ENCODE results near the gene CEACAM20. TPM values are rescaled to one million over a fixed set of nuclear protein-coding genes. Genes with fewer than 3 reads are reported as not detected.

The CEACAM20 gene
- total RNA-seq (2013), result not detected
- polyA plus RNA-seq, result not detected
- not detected in 2 replicates for polyA minus RNA-seq
- total RNA-seq, result 0 to 0.90 (median 0) reads per million in 11 experiments

DNA sequence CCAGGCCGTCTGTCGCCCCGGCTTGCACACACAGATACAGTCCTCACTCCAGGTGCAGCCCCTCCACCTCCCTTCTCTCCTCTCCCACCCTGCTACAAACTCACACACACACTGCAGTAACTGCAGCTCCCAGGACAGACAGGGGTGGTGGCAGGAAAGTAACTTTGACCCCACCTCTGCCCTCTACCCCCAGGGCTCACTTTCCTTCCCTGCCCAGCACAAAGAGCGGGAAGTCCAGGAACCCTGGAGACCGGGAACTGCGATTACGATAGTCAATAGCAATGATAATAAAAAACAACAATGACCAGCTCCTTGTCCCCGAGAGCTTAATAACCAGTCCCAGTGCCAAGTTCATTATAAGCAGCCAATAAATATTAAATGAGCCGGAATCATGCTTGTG is at the start of gene CEACAM20:
CEACAM20 (minus strand) TSS at position 140 of the 400 bp plus-strand sequence. CDS start 166 bp downstream, outside the sequence.
- intact Hi-C loops (cut with micrococcal nuclease), result no loop called here
- Mint-ChIP-seq H3K4me1 (peaks cover 5% of the 10 kb centered on the region), H3K27me3 (ENCODE audit: low read depth in 3 of 3) (peaks cover 9 to 16% (median 9%) of the 10 kb centered on the region in 3 donors), H3K4me3 (no peak within 1 kb of the TSS), H3K9me3 (peaks cover 0 to 12% (median 4%) of the 10 kb centered on the region in 7 donors), H3K27ac (no peak within 1 kb of the TSS), H3K36me3 (no peaks in the 10 kb centered on the region)
- Histone ChIP-seq H4K20me1 (ENCODE audit: insufficient read depth, low read length) (no peaks in the 10 kb centered on the region), H3K27me3 (ENCODE audit: control insufficient read depth in 2 of 2, insufficient read depth in 2 of 2, low read length in 2 of 2) (no peaks in the 10 kb centered on the region), H3K4me3 (replicated peaks in 1 of 3; ENCODE audit: low read depth in 2 of 3, low read length in 3 of 3) (no peak within 1 kb of the TSS), H3K4me1 (ENCODE audit: control insufficient read depth in 1 of 2, insufficient read depth in 2 of 2, low read length in 2 of 2) (no peaks in the 10 kb centered on the region), H3K36me3 (replicated peaks in 1 of 2; ENCODE audit: control insufficient read depth in 1 of 2, insufficient read depth in 2 of 2, low read length in 2 of 2) (no peaks in the 10 kb centered on the region), H3K9ac (ENCODE audit: insufficient read depth, low read length, poor library complexity, severe bottlenecking) (no peak within 1 kb of the TSS), H3K27ac (ENCODE audit: low read depth in 1 of 2, low read length in 2 of 2) (no peak within 1 kb of the TSS), H3K79me2 (ENCODE audit: insufficient read depth, low read length) (no peaks in the 10 kb centered on the region), H3K9me3 (replicated peaks in 1 of 2; ENCODE audit: control insufficient read depth in 1 of 2, insufficient read depth in 1 of 2, low read length in 2 of 2) (no peaks in the 10 kb centered on the region), H2AFZ (ENCODE audit: insufficient read depth, low read depth, low read length, poor library complexity, severe bottlenecking) (no peak within 1 kb of the TSS), H3K4me2 (replicated peaks; ENCODE audit: extremely low read depth, low read length, poor library complexity, severe bottlenecking) (no peak within 1 kb of the TSS)
- WGBS (ENCODE audit: insufficient coverage), result 98% methylated on average over 8 of the region's 9 CpGs
- no peak for DNase-seq
- TF ChIP-seq, protein P1, sequence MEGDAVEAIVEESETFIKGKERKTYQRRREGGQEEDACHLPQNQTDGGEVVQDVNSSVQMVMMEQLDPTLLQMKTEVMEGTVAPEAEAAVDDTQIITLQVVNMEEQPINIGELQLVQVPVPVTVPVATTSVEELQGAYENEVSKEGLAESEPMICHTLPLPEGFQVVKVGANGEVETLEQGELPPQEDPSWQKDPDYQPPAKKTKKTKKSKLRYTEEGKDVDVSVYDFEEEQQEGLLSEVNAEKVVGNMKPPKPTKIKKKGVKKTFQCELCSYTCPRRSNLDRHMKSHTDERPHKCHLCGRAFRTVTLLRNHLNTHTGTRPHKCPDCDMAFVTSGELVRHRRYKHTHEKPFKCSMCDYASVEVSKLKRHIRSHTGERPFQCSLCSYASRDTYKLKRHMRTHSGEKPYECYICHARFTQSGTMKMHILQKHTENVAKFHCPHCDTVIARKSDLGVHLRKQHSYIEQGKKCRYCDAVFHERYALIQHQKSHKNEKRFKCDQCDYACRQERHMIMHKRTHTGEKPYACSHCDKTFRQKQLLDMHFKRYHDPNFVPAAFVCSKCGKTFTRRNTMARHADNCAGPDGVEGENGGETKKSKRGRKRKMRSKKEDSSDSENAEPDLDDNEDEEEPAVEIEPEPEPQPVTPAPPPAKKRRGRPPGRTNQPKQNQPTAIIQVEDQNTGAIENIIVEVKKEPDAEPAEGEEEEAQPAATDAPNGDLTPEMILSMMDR (IDR thresholded peaks at IDR 0.05), result no peak

DNA sequence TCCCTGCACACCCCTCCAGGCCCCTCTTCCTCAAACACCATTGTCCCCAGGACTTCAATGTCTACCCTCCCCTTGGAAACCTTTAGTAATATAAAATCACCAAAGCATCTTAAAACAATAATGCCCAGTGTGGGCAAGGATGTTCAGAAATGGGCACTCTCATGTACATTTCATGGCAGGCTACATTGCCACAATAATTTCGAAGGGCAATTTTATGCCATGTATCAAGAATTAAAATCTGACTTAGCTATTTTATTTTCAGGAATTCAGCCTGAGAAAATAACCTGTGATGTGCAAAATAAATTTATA is 48.0 kb upstream of the CEACAM20 start:
- no peak for DNase-seq
- Histone ChIP-seq H2AFZ (ENCODE audit: insufficient read depth, low read depth, low read length, poor library complexity, severe bottlenecking) (no peak overlapping the region), H3K27me3 (ENCODE audit: control insufficient read depth in 2 of 2, insufficient read depth in 2 of 2, low read length in 2 of 2) (no peaks in the 10 kb centered on the region), H3K79me2 (ENCODE audit: insufficient read depth, low read length) (no peaks in the 10 kb centered on the region), H4K20me1 (ENCODE audit: insufficient read depth, low read length) (no peaks in the 10 kb centered on the region), H3K4me3 (replicated peaks in 1 of 3; ENCODE audit: low read depth in 2 of 3, low read length in 3 of 3) (no peak overlapping the region), H3K9me3 (replicated peaks in 1 of 2; ENCODE audit: control insufficient read depth in 1 of 2, insufficient read depth in 1 of 2, low read length in 2 of 2) (peaks cover 0 to 4% of the 10 kb centered on the region in 2 donors), H3K27ac (ENCODE audit: low read depth in 1 of 2, low read length in 2 of 2) (no peak overlapping the region), H3K4me1 (ENCODE audit: control insufficient read depth in 1 of 2, insufficient read depth in 2 of 2, low read length in 2 of 2) (peaks cover under 1 to 4% of the 10 kb centered on the region in 2 donors), H3K4me2 (replicated peaks; ENCODE audit: extremely low read depth, low read length, poor library complexity, severe bottlenecking) (no peak overlapping the region), H3K9ac (ENCODE audit: insufficient read depth, low read length, poor library complexity, severe bottlenecking) (no peak overlapping the region), H3K36me3 (replicated peaks in 1 of 2; ENCODE audit: control insufficient read depth in 1 of 2, insufficient read depth in 2 of 2, low read length in 2 of 2) (no peaks in the 10 kb centered on the region)
- intact Hi-C loops (cut with micrococcal nuclease), result loop anchor here (10.0 kb wide), 3 partner anchors 137 to 267 kb away; partner anchors contain the start of gene NECTIN2 (in 2 of the 2)
- TF ChIP-seq, protein P1 (IDR thresholded peaks at IDR 0.05), result no peak
- H3K36me3 Mint-ChIP-seq, result no peaks in the 10 kb centered on the region
- H3K4me3 Mint-ChIP-seq, result no peak overlapping the region
- H3K27me3 Mint-ChIP-seq (ENCODE audit: low read depth in 3 of 3), result peaks cover 2 to 11% (median 7%) of the 10 kb centered on the region in 3 donors
- peaks cover 2% of the 10 kb centered on the region for H3K4me1 Mint-ChIP-seq
- H3K9me3 Mint-ChIP-seq, result peaks cover 3 to 9% (median 6%) of the 10 kb centered on the region in 7 donors
- peak overlapping the region in 1 of 7 donors; percentile 55 for H3K27ac Mint-ChIP-seq
- WGBS (ENCODE audit: insufficient coverage), result no CpG with 5 or more reads among the region's 1 CpG
